Measurements from ENCODE around the gene TBXAS1.

DNA sequence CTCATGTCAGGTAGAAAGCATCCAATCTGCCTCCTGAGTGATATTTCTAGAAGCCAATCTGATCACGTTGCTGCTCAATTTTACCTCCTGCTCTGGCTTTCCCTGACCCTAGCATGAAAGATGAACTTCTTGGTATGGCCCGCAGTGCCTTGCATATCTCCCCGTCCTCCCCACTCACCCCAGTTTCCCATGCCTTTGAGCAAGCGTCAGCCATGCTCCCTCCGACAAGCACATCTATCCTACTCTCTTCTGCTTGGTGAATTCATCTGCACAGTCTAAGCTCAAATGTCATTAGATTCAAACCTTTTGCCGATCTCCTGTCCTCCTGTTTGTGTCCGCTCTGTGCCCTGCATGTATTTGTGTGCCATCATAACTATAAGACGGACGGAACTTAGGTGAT lies 6.2 kb upstream of the TBXAS1 start:
- no peak for TF ChIP-seq EZH2 (optimal IDR thresholded peaks at IDR 0.05; ENCODE audit: low read depth, low read length)
- TF ChIP-seq EZH2phosphoT487 (IDR thresholded peaks at IDR 0.05; ENCODE audit: low read length): no peak
